GM18508 (cell line): Measurements from ENCODE around the gene ZNF580.

Experiments used
- ATAC-seq: cut with Tn5 transposase; IDR thresholded peaks from one replicate; pipeline ENCODE4 v1.9.1; 2021; ENCODE audit warnings: moderate number of reproducible peaks; ENCODE audit not compliant: insufficient read depth, unreplicated experiment

The ZNF580 gene

GRCh38 chr19:55640577-55641425 lies at the start of gene ZNF580:
TSS of gene ZNF580 (plus strand) at chr19:55641002. CDS start at chr19:55642509, 1,507 bp downstream.
- no peak for ATAC-seq

GRCh38 chr19:55591555-55591954 lies 49.2 kb upstream of the ZNF580 start:
- no peak for ATAC-seq

- no peak for ATAC-seq
Measured at GRCh38 chr19:55592391-55593090, 48.3 kb upstream of the ZNF580 start.

- no peak for ATAC-seq
Measured at GRCh38 chr19:55593096-55593772, 47.6 kb upstream of the ZNF580 start.

GRCh38 chr19:55594996-55595545 lies 45.7 kb upstream of the ZNF580 start:
- no peak for ATAC-seq

GRCh38 chr19:55596304-55596703 lies 44.5 kb upstream of the ZNF580 start:
- ATAC-seq, result no peak

GRCh38 chr19:55597501-55597921 lies 43.3 kb upstream of the ZNF580 start:
- no peak for ATAC-seq

- ATAC-seq, result no peak
Measured at GRCh38 chr19:55598034-55598433, 42.8 kb upstream of the ZNF580 start.

- peak; percentile 33 for ATAC-seq
Measured at GRCh38 chr19:55598719-55599467, 41.9 kb upstream of the ZNF580 start.

- peak; percentile 28 for ATAC-seq
Measured at GRCh38 chr19:55599468-55599841, 41.3 kb upstream of the ZNF580 start, which contains the start of gene FIZ1. TSS of gene FIZ1 (minus strand) at chr19:55599517. CDS start at chr19:55597865, 1,652 bp downstream.

- ATAC-seq, result peak; percentile 22
Measured at GRCh38 chr19:55599842-55600661, 40.8 kb upstream of the ZNF580 start, which contains the start of gene ZNF524. TSS of gene ZNF524 (plus strand) at chr19:55600288. CDS start at chr19:55602113, 1,825 bp downstream.

- ATAC-seq, result no peak
Measured at GRCh38 chr19:55600662-55601028, 40.2 kb upstream of the ZNF580 start.

- no peak for ATAC-seq
Measured at GRCh38 chr19:55601084-55601483, 39.7 kb upstream of the ZNF580 start.

GRCh38 chr19:55602104-55603001 lies 38.4 kb upstream of the ZNF580 start:
- ATAC-seq, result no peak

GRCh38 chr19:55603115-55603514 lies 37.7 kb upstream of the ZNF580 start:
- ATAC-seq, result no peak

GRCh38 chr19:55603581-55604292 lies 37.1 kb upstream of the ZNF580 start:
- no peak for ATAC-seq

GRCh38 chr19:55605207-55605636 lies 35.6 kb upstream of the ZNF580 start:
- peak; percentile 34 for ATAC-seq
